GM21515 (cell line): ENCODE data around the gene CYLD.
A peak's percentile ranks its signal among the peaks of the same experiment; 100 is the strongest.

ENCODE experiments used
- ATAC-seq: cut with Tn5 transposase; IDR thresholded peaks from one replicate; pipeline ENCODE4 v1.9.1; 2021; ENCODE audit not compliant: unreplicated experiment

The CYLD gene

DNA sequence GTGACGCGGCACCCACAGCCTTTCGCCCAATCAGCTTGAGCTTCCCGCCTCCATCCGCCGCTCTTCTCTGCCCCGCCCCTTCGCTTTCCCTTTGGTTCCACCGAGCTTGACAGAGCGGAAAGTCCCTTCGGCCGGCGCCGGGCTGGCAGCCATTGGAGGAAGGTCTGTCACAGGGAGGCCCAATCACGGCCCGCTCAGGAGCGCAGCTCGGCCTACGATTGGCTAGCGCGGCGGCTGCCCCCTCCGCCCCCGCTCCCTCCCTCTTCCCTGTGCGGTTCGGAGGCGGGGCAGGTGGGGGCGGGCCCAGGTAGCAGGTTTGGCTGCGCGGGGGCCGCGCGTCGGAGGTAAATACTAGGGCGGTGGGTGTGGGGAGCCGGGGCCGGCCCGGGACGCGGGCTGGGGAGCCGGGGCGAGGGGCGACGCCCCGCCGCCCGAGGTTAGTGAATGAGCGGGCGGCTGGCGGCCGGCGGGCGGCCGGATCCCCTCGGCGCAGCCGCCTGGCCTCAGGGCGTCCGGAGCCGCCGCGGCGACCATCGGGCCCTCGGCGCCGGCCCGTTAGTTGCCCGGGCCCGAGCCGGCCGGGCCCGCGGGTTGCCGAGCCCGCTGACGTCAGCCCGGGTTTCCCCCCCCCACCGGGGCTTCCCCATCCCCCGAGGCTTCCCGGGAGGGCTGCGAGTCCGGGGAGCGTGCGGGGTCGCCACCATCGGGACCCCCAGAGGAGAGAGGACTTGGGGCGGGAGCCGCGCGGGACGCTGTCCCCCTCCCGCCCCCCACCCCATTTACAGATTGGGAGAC, at the start of gene CYLD:
Gene CYLD, plus strand, starts transcription at position 306 of the 795 bp plus-strand sequence. CDS start 7,613 bp downstream, outside the sequence.
- peak; percentile 92 for ATAC-seq

DNA sequence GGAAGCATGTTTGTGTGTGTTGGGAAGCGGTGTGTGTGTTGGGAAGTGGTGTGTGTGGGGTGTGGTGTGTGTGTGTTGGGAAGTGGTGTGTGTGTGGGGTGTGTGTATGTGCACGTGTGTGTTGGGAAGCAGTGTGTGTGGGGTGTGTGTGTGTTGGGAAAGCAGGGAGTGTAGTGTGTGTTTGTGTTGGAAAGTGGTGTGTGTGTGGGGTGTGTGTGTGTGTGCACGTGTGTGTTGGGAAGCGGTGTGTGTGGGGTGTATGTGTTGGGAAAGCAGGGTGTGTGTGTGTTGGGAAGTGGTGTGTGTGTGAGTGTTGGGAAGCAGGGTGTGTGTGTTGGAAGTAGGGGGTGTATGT, 49.3 kb upstream of the CYLD start:
- no peak for ATAC-seq

DNA sequence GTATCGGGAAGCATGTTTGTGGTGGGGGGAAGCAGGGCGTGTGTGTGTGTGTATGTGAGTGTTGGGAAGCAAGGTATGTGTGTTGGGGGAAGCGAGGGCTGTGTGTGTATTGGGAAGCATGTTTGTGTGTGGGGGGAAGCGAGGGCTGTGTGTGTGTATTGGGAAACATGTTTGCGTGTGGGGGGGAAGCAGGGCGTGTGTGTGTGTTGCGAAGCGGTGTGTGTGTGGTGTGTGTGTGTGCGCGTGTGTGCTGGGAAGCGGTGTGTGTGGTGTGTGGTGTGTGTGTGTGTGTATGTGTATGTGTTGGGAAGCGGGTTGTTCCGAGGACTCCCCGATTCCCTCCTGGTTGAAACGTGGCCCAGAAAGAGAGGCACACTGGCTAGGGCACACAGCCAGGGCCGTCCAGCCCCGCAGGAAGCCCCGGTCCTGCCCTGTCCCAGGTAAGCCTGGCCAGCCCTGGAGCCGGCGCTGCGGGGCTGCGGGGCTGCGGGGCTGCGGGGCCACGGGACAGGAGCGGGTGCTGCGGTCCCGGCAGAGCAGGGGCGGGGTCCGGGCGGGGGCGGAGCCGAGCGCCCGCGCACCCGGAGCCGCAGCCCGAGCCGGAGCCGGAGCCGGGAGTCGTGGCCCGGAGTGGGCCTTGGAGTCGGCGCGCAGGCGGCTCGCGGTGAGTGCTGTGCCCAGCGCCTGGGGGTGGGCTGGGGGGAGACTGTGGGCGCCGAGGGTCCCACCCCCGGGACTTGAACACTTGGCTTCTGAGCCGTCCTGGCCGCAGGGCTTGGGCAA, 48.7 kb upstream of the CYLD start, which contains the start of gene NOD2:
Gene NOD2, plus strand, starts transcription at position 608 of the 783 bp plus-strand sequence. CDS start 5,890 bp downstream, outside the sequence.
- ATAC-seq, result no peak

DNA sequence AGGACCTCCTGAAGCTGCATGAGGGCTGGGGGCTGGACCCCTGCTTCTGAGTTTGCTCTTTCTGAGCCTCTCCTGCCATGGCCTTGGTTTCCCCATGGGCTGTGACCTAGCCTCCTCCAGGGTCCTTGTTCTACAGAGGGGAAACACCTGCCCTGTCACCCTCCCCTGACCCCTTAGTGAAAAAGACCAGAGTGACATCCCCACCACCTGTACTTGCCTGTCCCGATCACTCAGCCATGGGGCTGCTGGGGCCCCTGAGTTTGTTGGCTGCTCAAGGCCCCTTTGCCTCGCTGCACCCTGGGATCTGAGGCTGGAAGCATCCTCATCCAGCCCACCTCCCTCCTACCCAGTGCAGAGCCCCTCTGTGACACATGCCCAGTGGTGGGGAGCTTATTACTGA, 47.7 kb upstream of the CYLD start:
- no peak for ATAC-seq

DNA sequence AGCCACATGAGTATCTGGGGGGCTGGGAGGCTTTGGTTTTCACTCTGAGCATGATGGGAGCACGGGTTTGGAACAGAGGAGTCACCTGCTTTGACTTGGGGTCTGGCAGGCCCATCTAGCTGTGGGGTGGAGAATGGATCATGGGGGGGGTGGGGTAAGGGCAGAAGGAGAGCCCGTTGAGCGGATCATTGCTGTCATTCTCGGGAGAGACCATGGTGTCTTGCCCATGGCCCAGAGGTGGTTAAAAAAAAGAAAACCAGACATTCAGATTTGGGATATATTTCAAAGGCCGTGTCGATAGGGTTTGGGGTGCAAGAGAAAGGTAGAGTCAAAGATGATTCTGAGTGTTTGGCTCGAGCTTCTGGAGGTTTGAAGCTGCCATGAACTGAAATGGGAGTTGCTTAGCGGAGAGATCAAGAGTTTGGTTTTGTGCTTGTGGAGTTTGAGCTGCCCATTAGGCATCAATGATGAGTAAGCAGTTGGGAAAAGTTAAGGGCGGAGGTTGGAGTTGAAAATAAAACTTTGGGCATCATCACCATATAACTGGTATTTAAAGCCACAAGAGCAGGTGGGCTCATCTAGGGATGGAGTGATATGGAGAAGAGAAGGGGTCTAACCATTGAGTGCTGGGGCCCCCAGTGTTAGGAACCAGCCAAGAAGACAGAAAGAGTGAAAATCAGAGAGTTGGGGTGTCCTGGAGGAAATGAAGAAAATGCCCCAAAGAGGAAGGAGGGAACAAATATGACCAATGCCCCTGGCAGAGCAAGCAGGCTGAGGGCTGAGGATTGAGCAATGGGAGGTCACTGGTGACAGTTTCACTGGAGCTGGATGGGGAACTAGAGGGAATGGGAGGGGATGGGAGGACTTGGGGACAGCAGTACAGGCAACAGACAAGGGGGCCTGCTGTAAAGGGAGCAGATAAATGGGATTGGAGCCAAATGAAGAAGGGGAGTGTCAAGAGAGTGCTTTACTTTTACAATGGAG, 46.6 kb upstream of the CYLD start:
- ATAC-seq, result no peak

DNA sequence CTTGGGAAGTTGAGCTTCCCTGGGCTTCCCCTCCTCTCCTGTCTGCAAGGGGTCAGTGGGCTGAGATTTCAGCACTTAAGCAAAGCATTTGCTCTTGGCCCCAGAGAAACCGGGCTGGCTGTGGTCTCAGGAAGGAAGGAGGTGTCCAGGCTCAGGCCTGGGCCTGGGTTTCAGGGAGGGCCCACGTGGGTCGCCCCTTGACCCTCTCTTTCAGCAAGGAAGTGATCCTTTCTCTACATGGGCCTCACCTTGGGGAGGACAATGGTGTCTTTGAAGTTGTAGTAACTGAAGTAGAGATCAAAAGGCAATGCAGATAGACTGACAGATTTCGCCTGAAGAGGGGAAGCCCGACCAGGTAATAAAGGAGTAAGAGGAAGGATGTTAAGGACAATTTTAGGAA, 45.8 kb upstream of the CYLD start:
- peak; percentile 22 for ATAC-seq

DNA sequence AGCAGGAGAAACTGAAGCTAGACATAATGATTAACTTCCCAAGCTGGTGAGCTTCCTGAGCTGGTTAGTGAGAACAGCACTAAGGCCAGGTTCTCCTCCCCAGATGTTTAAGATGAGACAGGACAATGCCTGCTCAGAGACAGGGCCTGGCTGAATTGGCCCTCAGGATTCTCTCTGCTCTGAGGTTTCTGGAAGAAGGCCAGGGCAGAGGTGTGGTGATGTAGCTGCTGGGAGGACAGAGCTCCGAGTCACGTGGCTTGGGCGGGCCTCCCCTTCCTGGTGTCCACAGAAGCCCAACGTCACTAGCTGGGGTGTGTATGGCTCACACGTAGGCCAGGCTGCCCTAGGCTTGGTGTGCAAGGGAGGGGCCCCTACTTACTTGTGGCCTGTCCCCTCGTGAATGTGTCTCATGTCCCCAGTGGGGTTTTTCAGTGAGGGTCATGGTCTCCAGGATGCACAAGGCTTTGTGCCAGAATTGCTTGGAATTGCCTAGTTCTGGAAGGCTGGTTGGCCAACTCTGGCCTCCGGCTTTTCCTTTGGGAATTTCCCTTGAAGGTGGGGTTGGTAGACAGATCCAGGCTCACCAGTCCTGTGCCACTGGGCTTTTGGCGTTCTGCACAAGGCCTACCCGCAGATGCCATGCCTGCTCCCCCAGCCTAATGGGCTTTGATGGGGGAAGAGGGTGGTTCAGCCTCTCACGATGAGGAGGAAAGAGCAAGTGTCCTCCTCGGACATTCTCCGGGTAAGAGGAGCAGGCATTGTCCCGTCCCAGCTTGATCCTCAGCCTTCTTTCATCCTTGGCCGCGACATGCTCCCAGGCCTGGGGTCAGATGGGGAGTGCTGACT, 45.1 kb upstream of the CYLD start:
- peak; percentile 56 for ATAC-seq

DNA sequence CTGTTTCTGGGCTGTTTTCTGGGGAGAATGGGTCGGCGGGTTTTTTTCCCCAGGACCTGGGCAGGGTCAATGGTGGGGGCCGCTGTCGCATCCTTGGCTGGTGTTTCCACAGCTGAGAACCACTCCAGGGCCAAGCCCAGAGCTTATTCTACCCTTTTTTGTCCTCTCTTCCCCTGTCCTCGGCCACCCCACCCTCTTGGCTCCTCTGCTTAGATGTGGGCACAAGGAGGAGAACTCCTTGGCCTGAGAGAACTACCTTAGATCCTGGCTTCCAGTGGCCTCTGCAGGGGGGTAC, 44.5 kb upstream of the CYLD start:
- no peak for ATAC-seq

DNA sequence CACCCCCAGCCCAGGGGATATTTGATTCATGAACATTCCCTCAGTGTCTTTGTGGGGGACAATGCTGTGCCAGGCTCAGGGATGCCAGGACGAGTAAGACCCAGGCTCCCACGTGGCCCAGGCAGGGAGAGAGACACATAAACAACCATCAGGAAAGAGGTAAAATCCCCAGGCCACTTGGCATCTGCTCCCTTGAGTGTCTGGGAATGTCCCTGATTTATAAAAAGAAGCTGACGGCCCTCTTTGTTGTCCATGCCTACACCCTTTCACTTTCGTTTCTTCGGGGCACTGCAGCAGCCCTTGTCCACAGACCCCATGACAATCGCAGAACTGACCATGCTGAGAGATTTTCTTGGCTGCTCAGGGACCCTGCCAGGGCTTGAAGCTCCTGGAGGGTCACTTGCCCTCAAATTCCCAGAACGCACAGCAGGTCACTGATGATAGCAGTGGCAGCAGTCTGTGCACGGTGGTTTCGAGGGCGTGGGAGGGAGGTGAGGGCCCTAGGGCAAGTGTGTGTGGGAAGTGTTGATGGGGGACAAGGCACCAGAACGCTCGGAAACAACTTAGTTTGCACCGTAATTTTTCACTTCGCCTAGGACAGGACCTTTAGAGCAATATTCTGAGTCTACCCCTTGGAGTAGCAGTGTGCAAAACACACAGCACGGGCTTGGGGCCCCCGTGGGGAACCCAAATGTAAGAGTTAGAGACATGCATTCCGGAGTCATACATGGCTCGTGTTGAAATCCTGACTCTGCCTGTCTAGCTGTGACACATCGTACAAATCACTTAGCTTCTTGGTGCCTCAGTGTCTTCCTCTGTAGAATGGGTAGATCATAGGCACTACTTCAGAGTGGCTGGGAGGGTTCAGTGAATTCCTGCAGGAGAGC, 43.8 kb upstream of the CYLD start:
- ATAC-seq, result peak; percentile 39

DNA sequence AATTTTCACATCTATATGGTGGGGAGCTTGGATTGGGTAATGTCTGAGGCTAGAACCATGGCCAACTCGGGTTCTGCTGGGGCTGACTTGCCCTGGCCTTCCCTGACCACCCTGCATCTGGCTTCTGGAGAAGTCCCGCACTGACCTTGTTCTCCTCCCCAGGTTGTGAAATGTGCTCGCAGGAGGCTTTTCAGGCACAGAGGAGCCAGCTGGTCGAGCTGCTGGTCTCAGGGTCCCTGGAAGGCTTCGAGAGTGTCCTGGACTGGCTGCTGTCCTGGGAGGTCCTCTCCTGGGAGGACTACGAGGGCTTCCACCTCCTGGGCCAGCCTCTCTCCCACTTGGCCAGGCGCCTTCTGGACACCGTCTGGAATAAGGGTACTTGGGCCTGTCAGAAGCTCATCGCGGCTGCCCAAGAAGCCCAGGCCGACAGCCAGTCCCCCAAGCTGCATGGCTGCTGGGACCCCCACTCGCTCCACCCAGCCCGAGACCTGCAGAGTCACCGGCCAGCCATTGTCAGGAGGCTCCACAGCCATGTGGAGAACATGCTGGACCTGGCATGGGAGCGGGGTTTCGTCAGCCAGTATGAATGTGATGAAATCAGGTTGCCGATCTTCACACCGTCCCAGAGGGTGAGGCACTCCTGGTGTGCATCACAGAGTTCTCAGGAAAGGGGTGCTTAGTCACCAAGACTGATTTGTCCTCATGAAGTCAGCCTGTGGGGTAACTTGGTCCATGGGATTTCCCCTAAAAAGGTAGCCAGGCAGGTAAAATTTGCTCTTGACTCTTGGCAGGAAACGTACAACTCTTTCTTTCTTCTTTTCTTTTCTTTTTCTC, 42.3 kb upstream of the CYLD start:
- ATAC-seq, result no peak

DNA sequence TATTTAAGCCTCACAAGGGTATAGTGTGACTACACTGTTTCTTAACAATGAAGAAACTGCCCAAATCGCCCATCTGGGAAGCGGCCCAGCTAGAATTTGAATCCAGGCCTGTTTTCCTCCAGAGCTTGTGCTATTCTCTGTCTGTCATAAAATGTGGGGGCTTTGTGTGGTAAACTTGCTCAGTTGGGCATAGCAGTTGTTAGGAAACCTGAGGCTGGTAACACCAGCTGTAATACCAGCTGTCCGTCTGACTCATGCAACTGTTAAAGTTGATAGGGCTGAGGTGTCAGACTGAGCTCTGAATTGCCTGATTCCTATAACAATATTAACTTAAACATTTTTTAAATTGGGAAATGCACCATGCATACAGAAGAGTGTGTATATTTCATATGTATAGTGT, 39.2 kb upstream of the CYLD start:
- ATAC-seq, result no peak

DNA sequence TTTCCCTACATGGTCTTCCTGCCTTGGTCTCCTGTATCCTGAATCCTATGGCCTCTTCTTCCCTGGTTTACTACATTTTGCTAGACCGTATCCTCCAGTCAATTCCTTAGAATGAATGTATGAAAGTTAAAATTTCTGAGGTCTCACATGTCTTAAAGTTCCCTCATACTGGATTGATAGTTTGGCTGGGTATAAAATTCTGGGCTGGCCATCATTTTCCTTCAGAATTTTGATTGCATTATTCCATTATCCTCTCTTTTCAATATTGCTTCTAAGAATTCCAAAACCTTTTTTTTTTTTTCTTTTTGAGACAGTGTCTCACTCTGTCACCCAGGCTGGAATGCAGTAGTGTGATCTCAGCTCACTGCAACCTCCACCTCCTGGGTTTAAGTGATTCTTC, 37.6 kb upstream of the CYLD start:
- ATAC-seq, result no peak

DNA sequence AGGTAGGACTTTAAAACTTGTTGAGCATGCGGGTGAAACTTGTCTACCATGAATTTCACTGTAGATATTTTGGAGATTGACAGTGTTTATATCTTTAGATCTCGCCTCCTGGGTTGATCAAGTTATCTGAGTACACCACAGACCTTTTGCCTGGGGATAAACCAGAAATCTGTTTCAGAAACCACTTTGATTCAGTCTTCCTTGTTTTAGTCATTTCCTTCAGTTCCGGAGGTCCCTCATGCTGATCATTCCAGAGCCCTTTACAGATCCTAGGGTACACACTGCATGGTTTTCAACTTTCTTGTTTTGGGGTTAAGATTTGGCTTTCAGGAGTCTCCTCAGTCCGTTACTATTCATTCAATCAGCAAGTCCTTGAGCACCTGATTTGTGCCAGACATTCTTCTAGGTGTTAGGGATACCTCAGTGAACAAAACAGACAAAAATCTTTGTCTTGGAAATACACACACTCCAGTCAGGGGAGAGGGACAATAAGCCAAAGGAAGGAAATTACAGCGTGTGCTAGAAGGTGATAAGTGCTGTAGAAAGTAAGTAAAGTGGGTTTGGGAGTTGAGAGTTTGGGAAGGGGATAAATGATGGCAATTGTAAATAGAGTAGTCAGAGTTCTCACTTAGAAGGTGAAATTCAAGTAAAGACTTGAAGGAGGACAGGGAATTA, 36.3 kb upstream of the CYLD start:
- ATAC-seq, result no peak

DNA sequence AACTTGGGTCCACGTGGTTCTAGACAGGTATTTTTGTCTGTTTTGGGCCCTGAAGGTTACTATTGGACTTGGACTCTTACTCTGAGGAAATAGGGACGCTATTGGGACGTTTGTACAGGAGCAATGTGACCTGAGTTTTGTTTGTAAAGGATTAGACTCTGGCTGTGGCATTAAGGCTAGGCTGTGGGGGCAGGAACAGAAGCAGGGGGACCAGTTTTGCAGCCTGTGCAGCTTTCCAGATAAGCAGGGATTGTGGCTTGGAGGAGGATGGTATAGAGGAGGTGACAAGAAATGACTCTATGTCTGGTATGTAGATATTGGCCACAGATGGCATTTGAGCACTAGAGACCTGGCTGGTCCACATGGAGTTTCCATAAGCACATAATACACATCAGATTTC, 35.6 kb upstream of the CYLD start:
- ATAC-seq, result no peak

DNA sequence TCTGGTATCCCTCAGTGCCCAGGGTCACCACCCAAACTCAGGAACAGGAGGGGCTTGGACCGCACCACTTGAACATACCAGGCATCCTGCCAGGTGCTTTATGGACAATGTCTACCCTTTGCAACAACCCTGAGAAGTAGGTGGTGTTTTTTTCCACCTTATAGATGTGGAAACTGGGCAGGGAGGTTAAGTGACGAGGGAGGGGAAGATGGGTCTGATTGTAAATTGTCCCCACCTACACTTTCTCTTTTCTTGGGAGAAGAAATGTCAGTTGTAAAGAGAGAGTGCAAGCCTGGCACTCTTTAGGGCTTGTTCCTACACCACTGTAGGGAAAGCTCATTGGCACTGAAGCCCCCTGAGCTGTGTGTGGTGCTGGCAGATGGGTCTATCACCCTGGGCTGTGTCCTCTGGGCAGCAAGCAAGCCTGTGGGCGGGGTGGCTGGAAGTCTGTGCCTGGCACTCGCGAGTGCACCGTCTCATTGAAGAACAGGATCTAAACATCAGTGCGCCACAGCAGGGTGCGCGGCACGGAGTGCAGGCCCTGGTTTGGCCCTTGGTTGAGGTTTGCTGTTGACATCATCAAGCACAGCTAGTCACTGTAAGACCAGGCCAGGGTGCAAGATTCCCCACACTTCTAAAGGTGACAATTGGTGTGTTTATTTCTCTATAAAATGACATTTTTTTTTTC, 33.4 kb upstream of the CYLD start:
- ATAC-seq, result no peak

DNA sequence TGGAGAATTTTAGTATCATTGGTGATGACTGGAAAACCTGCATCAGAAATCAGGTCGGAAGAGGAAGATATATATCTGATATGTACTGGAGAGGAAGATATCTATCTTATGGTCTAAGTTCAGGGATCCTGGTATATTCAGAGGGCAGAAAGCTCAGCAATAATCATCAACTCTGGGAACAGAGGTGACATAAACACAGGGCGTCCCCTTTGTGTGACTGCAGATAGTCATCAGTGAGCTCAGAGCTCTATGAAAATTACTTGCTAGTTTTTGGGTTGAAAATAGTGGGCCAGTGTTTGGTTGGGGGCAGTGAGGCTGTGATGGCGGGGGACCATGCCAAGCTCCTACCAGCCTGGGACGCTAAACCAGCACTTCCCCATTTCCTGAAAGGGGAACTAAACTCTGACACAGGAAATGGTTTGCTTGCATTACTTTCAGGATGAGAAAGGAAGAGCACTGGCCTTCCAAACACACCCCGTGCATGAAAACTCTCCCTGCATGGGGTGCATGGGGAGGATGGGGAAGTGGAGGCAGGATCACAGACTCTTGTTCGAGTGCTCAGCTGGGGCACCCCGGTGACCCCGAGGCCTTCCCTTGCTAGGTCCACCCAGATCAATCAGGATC, 32.7 kb upstream of the CYLD start:
- no peak for ATAC-seq

DNA sequence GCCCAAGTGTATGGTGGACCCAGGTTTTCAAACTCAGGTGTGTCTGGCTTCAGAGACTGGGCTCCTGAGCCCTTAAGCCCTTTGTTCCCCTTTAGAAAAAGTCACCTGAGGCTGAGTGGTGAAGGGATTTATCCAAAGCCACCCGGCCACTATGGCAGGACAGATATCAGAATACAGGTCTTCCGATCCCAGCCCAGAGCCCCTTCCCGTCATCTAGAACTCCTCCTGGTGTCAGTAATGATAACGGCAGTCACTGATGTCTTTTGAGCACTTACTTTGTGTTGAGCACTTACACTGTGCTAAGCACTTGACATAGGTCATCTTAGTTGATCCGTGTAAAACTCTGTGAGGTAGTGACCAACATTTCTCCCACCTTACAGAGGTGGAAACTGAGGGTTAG, 31.9 kb upstream of the CYLD start:
- ATAC-seq, result no peak
